Measurements from ENCODE around the gene GJB3. TPM values are rescaled to one million over a fixed set of nuclear protein-coding genes. Genes with fewer than 3 reads are reported as not detected.

The GJB3 gene
- total and polyA plus RNA-seq, 10 of the 15 experiments (the other 5 are each of a cell fraction or from before 2014, with no cell fraction given): not detected

- no peak for TF ChIP-seq JUND (IDR thresholded peaks at IDR 0.05; ENCODE audit: low read depth, low read length)
- TF ChIP-seq FOS (IDR thresholded peaks at IDR 0.05; ENCODE audit: borderline replicate concordance, extremely low read depth, insufficient read length): no peak
- TF ChIP-seq TBL1XR1 (IDR thresholded peaks at IDR 0.05; ENCODE audit: low read depth, low read length): no peak
- TF ChIP-seq POLR2A (IDR thresholded peaks at IDR 0.05; ENCODE audit: low read depth, low read length): no peak
- no peak for TF ChIP-seq BCL11A (IDR thresholded peaks at IDR 0.05; ENCODE audit: low read depth, low read length)
- TF ChIP-seq SREBF2 (IDR thresholded peaks at IDR 0.05; ENCODE audit: low read length): no peak
- TF ChIP-seq SMC3 (IDR thresholded peaks at IDR 0.05; ENCODE audit: borderline replicate concordance, low read length): no peak
- no peak for TF ChIP-seq POLR2AphosphoS2 (IDR thresholded peaks at IDR 0.05; ENCODE audit: low read depth, low read length)
- TF ChIP-seq NFIC (IDR thresholded peaks at IDR 0.05; ENCODE audit: low read depth, low read length): no peak
- no peak for TF ChIP-seq RELA (IDR thresholded peaks at IDR 0.05; ENCODE audit: borderline replicate concordance, partially characterized antibody)
- no peak for TF ChIP-seq CBX5 (IDR thresholded peaks at IDR 0.05; ENCODE audit: low read depth)
- TF ChIP-seq CHD4 (IDR thresholded peaks at IDR 0.05): no peak
- TF ChIP-seq BCLAF1 (IDR thresholded peaks at IDR 0.05): no peak
- no peak for TF ChIP-seq MTA3 (IDR thresholded peaks at IDR 0.05; ENCODE audit: borderline replicate concordance, low read length)
- no peak for TF ChIP-seq ZNF24 (IDR thresholded peaks at IDR 0.05)
- no peak for TF ChIP-seq HCFC1 (IDR thresholded peaks at IDR 0.05; ENCODE audit: low read length)
- TF ChIP-seq EED (IDR thresholded peaks at IDR 0.05; ENCODE audit: low read depth): no peak
- TF ChIP-seq BHLHE40 (IDR thresholded peaks at IDR 0.05; ENCODE audit: borderline replicate concordance in 1 of 2, low read depth in 2 of 2, low read length in 1 of 2): no peak
- TF ChIP-seq IRF3 (IDR thresholded peaks at IDR 0.05): no peak
- Histone ChIP-seq H3K36me3 (ENCODE audit: control insufficient read depth in 2 of 2, insufficient read depth in 2 of 2, low read length in 1 of 2) (no peaks in the 10 kb centered on the region), H2AFZ (ENCODE audit: control insufficient read depth, low read depth, low read length) (no peak overlapping the region), H3K27ac (ENCODE audit: control insufficient read depth, insufficient read depth) (no peak overlapping the region), H3K4me1 (ENCODE audit: control insufficient read depth, insufficient read depth, low read length) (no peaks in the 10 kb centered on the region), H3K79me2 (ENCODE audit: control insufficient read depth, insufficient read depth, low read length) (no peaks in the 10 kb centered on the region), H3K4me3 (no peak overlapping the region), H3K9ac (ENCODE audit: control insufficient read depth, insufficient read depth, low read length) (no peak overlapping the region), H3K27me3 (replicated peaks in 1 of 2; ENCODE audit: control insufficient read depth in 2 of 2, insufficient read depth in 2 of 2, low read length in 1 of 2) (peaks cover 2 to 10% of the 10 kb centered on the region in 2 experiments; a peak in 3 of 4 replicates), H4K20me1 (ENCODE audit: control insufficient read depth, insufficient read depth) (no peaks in the 10 kb centered on the region), H3K9me3 (replicated peaks; ENCODE audit: control insufficient read depth, insufficient read depth, low read length) (no peaks in the 10 kb centered on the region), H3K4me2 (ENCODE audit: control insufficient read depth, insufficient read depth) (no peak overlapping the region)
- CTCF ChIA-PET: no interaction called here
- RAD21 ChIA-PET (ENCODE audit: unreplicated experiment): no interaction called here
- in situ Hi-C loops (cut with MboI) (no loop called here), intact Hi-C loops (cut with micrococcal nuclease; ENCODE audit: unreplicated experiment) (no loop called here)
- 67% methylated on average over 5 of the region's 5 CpGs for WGBS (ENCODE audit: insufficient coverage, insufficient replicate concordance, low lambda C conversion rate, missing lambda C conversion rate)
- FAIRE-seq (no peak), DNase-seq (ENCODE audit: low read depth, low spot score) (no peak), ATAC-seq (no peak)
- SMC1A ChIA-PET (ENCODE audit: uncharacterized antibody, unreplicated experiment): no interaction called here
- POLR2A ChIA-PET: no interaction called here
- no TSS peak for BruUV-seq (replicated peaks)
Measured at GRCh38 chr1:34779526-34779925, 1.5 kb upstream of the GJB3 start.
